ENCODE results near the gene ARHGEF12.
"Not testable (repeated sequence)": the region's sequence is repeated elsewhere in the genome, so short reads cannot be mapped to it uniquely, and the experiment has no call there.

ARHGEF12 gene

DNA sequence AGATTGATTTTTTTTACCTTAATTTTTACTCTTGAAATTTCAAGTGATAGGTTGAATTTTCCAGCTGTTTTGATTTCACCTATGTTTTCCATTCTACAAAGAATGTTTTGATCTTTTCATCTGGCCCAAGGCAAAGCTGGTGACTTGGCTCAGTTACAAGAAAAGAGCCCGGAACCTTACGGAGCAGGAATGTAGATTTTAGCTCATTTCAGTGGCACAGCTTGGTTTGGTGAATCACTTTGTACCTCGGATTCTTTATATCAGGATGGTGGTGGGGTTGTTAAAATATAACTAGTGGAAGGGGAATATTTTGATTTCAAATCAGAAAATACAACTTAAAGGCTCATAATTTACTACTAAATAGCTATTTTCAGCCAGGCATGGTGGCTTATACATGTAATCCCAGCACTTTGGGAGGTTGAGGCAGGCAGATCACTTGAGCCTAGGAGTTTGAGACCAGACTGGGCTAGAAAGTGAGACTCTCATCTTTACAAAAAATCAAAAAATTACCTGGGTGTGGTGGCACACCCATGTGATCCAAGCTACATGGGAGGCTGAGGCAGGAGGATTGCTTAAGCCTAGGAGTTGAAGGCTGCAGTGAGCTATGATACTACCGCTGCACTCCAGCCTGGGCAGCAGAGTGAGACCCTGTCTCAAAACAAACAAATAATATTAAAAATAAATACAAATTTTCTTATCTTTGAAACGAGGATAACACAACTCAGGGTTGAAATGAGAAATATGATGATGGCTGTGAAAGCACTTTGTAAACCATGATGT, 166.0 kb downstream of the ARHGEF12 start:
- no peak for DNase-seq

GRCh38 chr11:120503529-120503928, 167.3 kb downstream of the ARHGEF12 start:
- DNase-seq: not testable (repeated sequence)

GRCh38 chr11:120505801-120506425, 169.7 kb downstream of the ARHGEF12 start:
- no peak for DNase-seq

- no peak for DNase-seq
Measured at GRCh38 chr11:120509346-120510053, 173.3 kb downstream of the ARHGEF12 start.

GRCh38 chr11:120510406-120511115, 174.3 kb downstream of the ARHGEF12 start:
- DNase-seq: no peak

GRCh38 chr11:120511116-120511819, 175.1 kb downstream of the ARHGEF12 start, which contains the start of gene GRIK4:
Gene GRIK4 (plus strand): TSS chr11:120511748. CDS start chr11:120660319, 148,571 bp downstream.
- DNase-seq: peak; percentile 29 to 61 (median 51)

DNA sequence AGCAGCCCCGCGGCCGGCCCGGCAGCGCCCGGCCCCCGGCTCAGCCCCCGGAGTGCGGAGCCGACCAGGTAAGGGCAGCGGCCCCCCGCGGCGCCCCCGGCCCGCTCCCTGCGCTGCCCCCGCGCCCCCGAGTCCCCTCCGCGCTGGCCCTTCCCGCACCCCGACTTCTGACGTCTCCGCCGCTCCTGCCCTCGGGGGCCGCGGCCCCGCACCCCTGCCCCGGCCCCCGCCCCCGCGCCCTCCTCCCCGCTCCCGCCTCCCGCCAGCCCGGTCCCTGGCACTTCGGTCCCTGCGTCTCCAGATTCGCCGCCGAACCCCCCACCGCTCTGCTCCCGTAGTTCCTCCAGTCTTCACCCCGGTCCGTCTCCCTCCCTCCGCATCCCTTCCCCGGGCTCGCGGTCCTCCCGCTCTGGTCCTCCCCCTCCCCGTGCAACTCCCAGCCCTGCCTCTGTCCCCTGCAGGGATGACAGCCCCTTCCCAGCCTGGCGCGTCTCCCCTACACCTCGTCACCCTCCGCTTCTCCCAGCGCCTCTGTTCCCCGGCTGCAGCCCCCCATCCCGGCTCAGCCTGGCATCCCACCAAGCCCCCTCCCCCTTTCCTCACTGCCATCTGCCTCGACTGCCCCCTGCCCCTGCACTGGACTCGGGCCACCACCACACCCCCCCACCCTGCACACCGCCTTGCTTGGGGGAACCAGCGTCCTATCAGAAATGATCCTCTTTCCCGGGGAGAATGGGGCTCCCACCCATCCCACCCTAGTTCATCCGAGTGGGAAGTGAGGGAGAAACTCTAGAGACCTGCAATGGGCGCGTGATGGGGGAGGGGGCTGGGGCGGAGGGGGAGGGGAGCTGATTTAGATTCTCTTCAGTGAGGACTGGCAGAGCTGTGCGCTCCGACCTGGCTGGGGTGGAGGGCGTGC, 175.9 kb downstream of the ARHGEF12 start:
- DNase-seq: no peak

DNA sequence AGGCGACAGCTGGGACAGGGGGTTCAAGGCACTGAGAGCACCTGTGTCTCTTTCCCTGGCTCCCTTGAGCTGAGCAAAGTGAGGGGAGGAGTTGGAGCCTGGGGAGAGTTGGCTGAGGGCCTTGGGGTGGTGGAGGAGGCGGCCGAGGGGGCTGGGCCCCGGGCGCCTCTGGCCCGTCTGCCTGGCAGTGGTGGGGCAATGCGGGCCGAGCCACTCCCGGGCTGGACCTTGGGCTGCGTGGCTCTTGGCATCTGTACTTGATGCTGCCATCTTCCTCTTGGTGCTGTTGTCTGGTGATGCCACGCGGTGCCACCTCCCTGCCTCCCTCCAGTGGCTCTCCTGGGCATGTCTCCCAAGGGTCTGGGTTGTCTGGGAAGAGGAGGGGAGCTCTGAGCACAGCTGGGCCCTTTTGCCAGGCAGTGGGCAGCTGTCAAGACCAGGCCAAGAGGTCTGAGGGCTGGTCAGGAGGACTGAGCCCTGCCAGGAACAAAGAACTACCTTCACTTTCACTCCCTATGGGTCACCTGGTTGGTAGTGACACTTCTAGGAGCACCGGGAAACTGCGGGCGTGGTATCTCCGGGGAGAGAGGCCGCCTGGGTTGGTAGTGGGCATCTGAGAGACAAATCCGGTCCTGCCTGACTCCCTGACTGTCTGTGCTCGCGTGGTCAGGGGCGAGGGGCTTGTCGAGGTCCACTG, 176.7 kb downstream of the ARHGEF12 start:
- no peak for DNase-seq

GRCh38 chr11:120513436-120514315, 177.5 kb downstream of the ARHGEF12 start:
- no peak for DNase-seq

DNA sequence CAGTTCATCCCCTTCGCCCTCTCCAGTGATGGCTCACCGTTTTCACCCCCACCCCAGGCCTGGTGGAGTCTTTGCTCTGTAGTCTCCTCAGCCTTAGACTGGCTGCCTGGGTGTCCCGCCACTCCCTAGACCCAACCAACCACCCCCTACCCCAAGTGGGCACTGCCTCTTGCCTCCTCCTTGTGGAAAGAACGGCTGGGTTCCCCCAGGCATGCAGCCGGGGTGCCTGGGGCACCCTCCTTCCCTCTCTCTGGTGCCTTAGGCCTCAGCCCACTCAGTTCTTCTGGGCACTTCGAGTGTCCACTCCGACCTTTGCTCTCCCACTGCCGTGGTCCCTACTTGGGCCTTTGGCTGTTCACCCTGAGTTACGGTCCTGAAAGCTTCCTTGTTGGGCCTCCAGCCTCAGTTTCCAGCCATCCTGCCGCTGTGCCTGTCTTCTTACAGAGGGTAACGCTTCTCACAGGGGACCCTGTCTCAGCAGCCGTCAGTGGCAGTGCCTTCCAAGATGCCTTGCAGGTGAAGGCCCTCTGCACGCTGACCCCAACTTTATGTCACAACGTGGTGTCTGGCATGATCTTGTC, 178.4 kb downstream of the ARHGEF12 start:
- DNase-seq: no peak

GRCh38 chr11:120515186-120515723, 179.0 kb downstream of the ARHGEF12 start:
- no peak for DNase-seq

GRCh38 chr11:120516461-120517389, 180.5 kb downstream of the ARHGEF12 start:
- DNase-seq: no peak

DNA sequence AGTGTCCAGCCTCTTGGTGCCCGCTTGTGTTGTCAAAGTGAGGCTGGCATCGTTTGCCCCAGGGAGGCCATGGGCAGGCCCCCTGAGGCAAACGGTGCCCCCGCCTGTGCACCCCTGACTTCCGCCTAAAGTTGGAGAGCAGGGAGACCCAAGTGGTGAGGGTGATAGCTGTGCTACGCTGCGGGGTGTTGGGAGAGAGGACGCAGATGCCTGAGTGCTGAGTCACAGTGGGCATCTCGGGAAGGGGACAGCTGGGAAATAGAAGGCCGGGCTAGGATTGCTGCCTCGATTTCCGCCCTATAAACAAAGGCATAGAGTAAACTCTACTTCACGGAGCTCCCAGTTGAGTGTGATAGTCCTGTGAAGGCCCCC, 181.2 kb downstream of the ARHGEF12 start:
- no peak for DNase-seq

GRCh38 chr11:120517801-120518291, 181.6 kb downstream of the ARHGEF12 start:
- no peak for DNase-seq

DNA sequence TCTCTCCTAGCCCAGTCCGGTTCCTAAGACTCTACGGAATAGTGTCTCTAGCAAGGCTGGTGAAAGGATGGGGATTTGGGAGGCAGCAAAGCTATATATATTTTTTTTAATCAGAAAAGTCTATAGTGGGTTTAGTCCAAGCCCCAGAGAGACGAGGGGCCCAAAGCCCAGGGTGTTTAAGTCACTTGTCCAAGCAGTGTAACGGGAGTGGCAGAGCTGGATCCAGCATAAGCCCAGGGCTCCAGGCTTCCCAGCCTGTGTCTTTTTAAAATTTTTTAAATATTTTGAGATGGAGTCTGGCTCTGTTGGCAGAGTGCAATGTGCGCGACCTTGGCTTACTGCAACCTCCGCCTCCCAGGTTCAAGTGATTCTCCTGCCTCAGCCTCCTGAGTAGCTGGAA, 182.1 kb downstream of the ARHGEF12 start:
- no peak for DNase-seq

GRCh38 chr11:120519474-120519873, 183.3 kb downstream of the ARHGEF12 start:
- no peak for DNase-seq

- DNase-seq: no peak
Measured at GRCh38 chr11:120520091-120520822, 184.0 kb downstream of the ARHGEF12 start.

All from T-helper 1 cell (primary cell).